Liver (tissue), 3 donors: ENCODE results near the gene NXT1.

Experiments
- ATF3 ChIP-seq: IDR thresholded peaks from 2 replicates; pipeline ENCODE4 v1.6.1; 2016; ENCODE audit warnings: antibody characterized with exemption
- CTCF ChIP-seq: fragments of 150-350 bp; IDR thresholded peaks from 2 replicates; pipeline ENCODE4 v1.5.1; 2017; ENCODE audit warnings: improper control_type of control experiment, low read depth, low read length; ENCODE audit not compliant: missing input control
- EGR1 ChIP-seq, 2 donors: IDR thresholded peaks; 2 replicates each; pipeline ENCODE4 v1.6.1; 2016 to 2018; ENCODE audit warnings: antibody characterized with exemption in 2 of 2, low read depth in 2 of 2
- FOXA1 ChIP-seq: IDR thresholded peaks from 2 replicates; pipeline ENCODE4 v1.6.1; 2016; ENCODE audit warnings: antibody characterized with exemption
- GABPA ChIP-seq, 2 donors: IDR thresholded peaks in 1 of 2; conservative IDR thresholded peaks in 1 of 2; 2 replicates each; pipeline ENCODE4 v1.6.1; 2016; ENCODE audit warnings: antibody characterized with exemption in 2 of 2, mild to moderate bottlenecking in 1 of 2, moderate library complexity in 1 of 2
- HNF4A ChIP-seq, 2 donors: conservative IDR thresholded peaks; 2 replicates each; pipeline ENCODE4 v1.6.1; 2016; ENCODE audit warnings: antibody characterized with exemption in 2 of 2, mild to moderate bottlenecking in 2 of 2
- MAX ChIP-seq: IDR thresholded peaks from 2 replicates; pipeline ENCODE4 v1.6.1; 2016; ENCODE audit warnings: antibody characterized with exemption
- NR2F2 ChIP-seq: IDR thresholded peaks from 2 replicates; pipeline ENCODE4 v1.6.1; 2016; ENCODE audit warnings: antibody characterized with exemption
- RAD21 ChIP-seq, 2 donors: IDR thresholded peaks; 2 replicates each; pipeline ENCODE4 v1.6.1; 2016; ENCODE audit warnings: antibody characterized with exemption in 2 of 2, mild to moderate bottlenecking in 2 of 2
- REST ChIP-seq: IDR thresholded peaks from 2 replicates; pipeline ENCODE4 v1.6.1; 2016; ENCODE audit warnings: antibody characterized with exemption, mild to moderate bottlenecking
- TAF1 ChIP-seq: conservative IDR thresholded peaks from 2 replicates; pipeline ENCODE4 v1.6.1; 2016; ENCODE audit warnings: antibody characterized with exemption, mild to moderate bottlenecking
- YY1 ChIP-seq: IDR thresholded peaks from 2 replicates; pipeline ENCODE4 v1.6.1; 2016; ENCODE audit warnings: antibody characterized with exemption, mild to moderate bottlenecking
- donor health status: healthy.
- donor health status: healthy.

GRCh38 chr20:23363257-23363649, 12.7 kb downstream of the NXT1 start:
- no peak for TF ChIP-seq CTCF
- TF ChIP-seq REST: no peak
- no peak for TF ChIP-seq HNF4A (conservative IDR thresholded peaks at IDR 0.05)
- TF ChIP-seq GABPA (IDR thresholded peaks at IDR 0.05 in 1 of 2, conservative IDR thresholded peaks at IDR 0.05 in 1 of 2): no peak
- no peak for TF ChIP-seq RAD21 (IDR thresholded peaks at IDR 0.05)
- no peak for TF ChIP-seq NR2F2
- TF ChIP-seq EGR1 (IDR thresholded peaks at IDR 0.05; ENCODE audit: low read depth in 2 of 2): no peak
- TF ChIP-seq FOXA1: no peak
- no peak for TF ChIP-seq MAX
- TF ChIP-seq YY1: no peak
- no peak for TF ChIP-seq ATF3
- no peak for TF ChIP-seq TAF1
